Kidney glomerular epithelial cell (primary cell): ENCODE measurements around the gene ZNF740.

Source experiments
- DNase-seq: peaks from one replicate; lab custom pipeline; 2025; lab: John Stamatoyannopoulos, UW

ZNF740 gene

DNA sequence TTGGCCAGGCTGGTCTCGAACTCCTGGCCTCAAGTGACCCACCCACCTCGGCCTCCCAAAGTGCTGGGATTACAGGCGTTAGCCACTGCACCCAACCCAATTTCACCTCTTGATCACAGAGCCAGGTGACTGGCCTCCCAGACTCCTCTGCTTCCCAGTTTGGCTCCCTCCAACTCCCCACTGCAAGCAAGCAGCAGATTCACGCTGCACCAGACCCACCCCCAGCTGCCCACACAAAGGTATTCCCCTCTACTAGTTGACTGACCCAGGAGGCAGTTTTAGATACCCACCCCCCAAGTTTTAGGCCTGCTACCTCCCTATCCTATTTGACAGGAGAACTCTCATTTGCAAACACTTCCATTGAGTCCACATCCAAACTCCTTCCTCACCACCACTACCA lies 46.3 kb downstream of the ZNF740 start:
- DNase-seq, result no peak

GRCh38 chr12:53227341-53227740 lies 46.8 kb downstream of the ZNF740 start:
- no peak for DNase-seq

GRCh38 chr12:53227836-53228235 lies 47.3 kb downstream of the ZNF740 start:
- DNase-seq, result no peak

- DNase-seq, result no peak
Observed at GRCh38 chr12:53229454-53229853, 48.9 kb downstream of the ZNF740 start.

DNA sequence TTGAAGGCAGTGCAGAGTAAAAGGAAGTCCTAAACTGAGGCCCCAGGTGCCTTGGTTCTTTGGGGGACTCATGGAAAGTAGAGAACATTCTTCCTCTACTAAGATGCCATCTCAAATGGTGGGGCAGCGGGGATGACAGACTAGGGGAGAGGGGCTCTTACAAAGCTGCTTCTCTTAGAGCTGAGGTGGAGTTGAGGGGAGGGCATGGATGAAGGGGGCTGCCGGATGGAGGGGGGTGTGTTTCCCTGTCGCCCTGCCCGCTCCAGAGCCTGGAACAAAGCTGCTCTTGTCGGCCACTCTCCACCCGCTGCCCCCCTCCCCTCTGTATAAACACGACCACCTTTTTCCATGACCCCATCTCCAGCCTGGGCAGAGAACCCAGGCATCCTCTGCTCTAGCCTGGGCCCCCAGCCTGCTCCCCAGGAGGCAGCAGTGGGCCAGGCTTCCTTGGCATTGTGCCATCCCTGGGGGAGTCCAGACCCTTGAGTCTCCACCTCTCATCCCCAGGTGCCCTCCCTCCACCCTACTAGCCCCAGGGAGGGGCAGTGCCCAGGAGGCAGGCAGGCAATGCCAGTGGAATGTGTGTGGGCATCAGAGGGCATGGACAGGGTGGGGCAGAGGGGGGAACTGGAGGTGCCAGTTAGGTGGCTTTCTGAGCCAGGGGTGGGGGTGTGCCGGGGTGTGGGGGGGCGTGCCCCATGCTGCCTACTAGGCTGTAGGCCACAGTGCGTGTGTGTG lies 49.8 kb downstream of the ZNF740 start:
- DNase-seq, result no peak

DNA sequence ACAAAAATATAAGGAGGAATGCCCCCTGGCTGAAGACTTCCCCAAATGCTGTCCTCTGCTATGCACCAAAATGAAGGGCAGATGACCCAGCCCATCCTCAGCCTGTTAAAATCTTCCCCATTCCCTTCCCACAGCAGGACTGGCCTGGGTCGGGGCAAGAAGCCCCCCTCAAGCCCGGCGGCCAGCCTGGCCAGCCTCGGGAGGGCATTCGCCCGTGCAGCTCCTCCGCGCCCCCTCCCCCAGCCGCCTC lies 51.1 kb downstream of the ZNF740 start:
- DNase-seq, result no peak

DNA sequence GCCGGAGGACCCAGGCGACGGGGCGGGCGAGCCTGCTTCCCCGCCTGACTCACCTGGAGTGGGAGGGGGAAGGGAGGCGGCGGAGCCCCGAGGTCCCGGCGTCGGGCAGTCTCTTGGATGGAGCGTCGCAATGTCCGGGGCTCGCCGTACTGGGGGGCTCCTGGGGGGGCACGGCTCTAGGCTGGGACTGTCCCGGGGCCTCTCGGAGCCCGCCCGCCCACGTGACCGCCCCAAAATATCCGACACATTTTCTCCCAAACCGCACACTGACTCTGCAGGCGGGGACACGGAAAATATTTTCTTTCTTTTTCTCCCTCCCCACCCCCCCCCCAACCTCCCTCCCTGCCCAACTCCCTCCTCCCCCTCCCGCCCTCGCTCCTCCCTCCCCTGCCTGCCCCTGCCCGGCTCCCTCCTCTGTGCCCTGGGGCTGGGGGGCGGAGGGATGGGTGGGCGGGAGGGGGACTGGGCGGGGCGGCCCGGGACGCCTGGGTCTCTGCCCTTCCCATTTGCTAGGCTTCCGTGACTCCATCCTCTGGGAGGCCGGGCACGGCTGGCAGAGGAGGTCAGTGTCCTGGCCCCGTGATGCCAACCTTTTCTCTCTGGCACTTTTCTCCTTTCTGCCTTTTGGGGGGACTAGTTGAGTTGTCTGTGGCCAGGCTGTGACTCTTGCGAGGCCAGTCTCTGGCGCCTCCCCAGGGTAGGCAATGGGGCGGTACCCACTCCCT lies 51.6 kb downstream of the ZNF740 start, which contains the start of gene RARG:
Gene RARG (minus strand): TSS at position 289 of the 725 bp plus-strand sequence. CDS start 4,664 bp downstream, outside the sequence.
- DNase-seq, result peak; percentile 25

- DNase-seq, result no peak
Observed at GRCh38 chr12:53232646-53233461, 52.3 kb downstream of the ZNF740 start.

GRCh38 chr12:53233671-53234121 lies 53.2 kb downstream of the ZNF740 start:
- no peak for DNase-seq

DNA sequence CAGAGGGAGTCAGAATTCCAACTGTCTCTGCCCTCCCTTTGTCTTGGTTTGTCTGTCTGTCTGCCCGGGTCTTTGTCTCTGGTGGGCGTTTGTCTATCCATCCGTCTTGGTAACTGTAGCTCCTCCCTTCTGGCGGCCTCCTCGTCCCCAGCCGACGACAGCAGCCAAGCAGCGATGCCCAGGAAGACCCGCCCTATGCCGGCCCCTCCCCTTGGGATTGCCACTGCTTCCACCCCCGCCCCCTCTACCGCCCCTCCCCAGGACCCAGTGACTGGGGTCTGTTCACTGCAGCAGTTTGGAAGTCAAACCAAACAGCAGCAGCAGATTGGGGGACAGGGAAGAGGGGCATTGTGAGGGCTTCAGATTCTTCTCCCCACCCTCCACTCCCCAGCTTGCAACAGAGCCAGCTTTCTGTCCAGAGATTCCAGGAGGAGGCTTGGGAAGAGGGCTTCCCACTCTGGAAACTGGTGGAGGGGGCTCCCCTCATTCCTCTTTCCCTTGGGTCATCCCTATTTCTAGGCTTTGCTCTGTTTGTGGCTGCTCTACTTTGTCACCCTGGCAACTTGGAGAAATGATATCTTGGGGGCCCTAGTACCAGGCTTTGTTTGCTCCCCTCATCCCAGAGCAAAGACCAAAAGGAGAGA lies 53.9 kb downstream of the ZNF740 start:
- DNase-seq, result no peak

DNA sequence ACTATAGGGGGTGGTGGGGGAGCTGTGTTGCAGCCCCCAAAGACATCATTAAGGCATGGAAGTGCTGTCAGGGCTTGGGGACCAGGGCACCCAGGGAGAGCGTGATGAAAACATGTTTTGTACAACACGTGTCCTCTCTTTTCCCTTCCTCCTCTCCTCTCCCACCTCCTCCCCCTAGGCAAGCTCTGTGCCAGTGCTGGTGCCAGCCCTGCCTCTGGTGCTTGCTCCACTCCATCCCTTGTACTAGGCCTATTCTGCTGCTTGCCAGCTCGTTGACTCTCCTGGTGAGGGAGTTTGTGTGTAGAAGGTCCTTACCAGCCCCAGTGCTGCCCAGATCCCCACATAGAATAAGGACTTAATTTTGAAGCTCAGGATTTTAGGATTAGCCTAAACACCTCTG lies 54.6 kb downstream of the ZNF740 start:
- no peak for DNase-seq

DNA sequence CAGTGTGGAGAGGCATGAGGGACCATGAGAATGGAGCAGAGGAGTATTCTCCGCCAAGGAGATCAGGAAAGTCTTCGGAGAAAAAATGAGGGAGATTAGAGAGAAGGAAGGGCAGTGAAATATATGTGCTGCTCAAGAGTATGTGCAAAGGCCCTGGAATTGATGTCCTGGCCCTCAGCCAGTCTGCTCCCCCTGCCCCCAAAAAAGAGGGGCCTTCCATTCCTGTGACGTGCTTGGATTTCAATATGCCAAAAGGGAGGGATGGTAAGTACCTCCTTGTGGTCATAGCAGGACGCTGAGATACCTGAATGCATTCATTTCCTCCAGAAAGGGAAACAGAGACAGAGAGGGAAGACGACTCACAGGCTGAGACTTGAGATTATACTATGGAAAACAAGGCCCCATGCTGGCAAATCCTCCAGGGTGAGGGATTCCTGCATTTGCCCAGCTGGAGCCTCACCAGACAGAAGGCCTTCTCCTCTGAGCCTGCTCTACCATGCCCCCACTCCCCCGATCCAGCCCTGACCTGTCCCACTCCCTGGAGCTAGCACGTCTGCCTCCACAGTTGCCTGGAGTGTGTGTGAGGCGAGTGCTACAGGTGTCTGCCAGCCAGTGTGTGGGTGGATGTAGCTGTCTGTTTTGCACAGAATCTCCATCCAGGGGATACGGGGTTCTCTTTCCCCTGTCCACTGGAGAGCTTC lies 55.4 kb downstream of the ZNF740 start:
- no peak for DNase-seq

DNA sequence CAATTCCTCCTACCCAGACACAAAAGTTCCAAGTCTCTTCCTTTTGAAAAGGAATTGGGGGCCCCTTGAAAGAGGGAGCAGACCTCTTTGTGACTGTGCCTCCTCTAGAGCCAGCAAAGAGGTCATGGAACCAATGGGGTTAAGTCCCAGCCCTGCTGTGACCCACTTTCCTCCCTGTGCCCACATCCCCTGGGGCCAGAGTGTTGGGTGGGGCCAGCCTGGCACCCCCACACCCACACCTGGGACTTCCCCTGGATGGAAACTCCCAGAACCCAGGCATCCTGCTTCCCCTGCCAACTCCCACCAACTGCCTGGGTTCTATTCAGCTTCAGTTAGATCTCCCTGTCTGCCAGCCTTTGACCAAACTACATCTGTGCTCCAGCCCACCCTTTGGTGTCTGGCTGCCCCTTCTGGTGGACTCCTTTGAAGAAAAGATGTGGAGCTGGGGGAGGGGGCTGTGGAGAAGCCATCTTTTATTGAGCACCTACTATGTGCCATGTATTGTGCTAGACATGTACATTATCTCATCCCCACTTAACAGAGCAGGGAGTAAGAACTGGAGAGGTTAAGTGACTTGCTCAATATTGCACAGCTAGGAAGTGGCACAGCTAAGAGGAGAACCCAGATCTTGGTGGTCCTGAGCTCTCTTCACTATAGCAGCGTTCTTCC lies 56.1 kb downstream of the ZNF740 start:
- no peak for DNase-seq

GRCh38 chr12:53239643-53240258 lies 59.2 kb downstream of the ZNF740 start:
- no peak for DNase-seq

DNA sequence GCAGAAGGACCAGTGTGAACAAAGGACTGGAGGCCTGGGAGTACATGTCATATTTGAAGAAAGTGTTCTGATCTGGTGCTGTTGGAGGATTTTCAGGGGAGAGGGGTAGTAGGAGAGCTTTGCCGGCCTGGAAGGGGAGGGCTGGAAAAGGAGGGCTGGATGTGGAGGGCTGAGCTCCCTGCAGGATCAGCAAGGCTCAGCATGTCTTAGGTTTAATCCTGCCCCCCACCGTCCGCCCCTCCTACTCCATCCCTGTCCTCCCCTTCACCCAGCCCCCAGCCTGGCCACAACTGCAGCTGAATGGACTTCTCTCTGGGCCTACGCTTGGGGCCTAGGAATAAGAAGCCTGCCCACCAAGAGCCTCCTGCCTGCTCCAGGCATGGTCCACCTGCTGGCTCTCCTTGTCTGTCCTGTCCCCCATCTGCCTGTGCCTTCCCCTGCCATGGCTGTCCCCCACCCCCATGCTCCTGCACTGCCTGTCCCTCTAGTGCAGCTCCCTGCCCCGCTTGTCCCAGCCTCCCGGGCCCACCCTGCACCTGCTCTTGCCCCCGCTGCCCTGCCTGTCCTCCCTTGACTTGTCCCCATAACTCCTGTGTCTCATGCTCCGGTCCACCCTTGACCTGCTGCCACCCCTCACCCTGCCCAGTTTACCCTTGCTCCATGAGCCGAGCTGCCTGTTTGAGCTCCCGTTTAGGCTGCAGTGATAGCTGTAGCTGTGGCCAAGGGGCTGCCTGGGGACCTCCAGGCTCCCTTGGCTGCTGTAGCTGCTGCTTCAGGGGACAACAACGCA lies 61.3 kb downstream of the ZNF740 start:
- DNase-seq, result no peak

DNA sequence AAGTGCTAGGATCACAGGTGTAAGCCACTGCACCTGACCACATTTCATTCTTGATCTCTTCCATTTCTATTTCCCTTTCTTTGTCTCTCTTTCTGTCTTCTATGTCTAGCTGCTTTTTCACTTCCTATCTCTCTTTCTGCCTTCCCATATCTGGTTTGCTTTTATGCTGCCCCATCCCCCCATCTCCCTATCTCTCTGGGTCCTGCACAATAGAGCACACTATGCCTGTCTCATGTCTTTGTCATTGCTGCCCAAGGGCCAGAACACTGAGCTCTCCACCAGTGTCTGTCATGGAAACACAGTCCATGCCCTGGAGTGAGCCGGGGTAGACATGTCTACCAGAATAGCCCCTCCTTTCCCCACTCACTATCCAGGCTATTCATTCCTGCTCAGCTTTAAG lies 63.8 kb downstream of the ZNF740 start:
- DNase-seq, result no peak
